Measurements from ENCODE around the gene MYOCOS.

DNA sequence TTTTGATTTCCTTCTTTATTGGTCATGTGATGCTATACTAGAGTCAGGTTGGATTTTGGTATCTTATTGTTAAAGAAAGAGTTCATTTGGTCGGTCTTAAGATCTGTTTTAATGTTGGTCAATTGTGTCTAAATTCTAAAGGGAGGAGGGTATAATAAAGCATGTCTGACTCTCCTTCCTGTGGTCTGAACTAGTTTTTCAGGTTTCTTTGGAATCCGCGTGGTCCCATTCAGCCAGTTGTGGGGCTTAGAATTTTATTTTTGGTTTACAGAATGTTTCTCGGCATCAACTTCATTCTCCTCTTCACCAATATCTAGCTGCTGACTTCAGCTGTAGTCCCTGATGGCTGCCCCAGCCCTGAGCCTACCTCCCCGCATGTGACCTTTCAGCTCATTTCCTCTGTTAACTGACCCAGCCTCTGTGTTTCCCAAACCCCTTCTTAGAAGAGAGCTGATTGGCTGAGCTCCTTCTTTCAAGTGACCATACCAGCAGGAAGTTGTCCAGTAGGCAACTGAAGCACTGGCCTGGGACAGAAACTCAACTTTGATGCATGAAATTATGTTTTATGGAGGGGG, 39.1 kb downstream of the MYOCOS start:
- TF ChIP-seq, protein P1, sequence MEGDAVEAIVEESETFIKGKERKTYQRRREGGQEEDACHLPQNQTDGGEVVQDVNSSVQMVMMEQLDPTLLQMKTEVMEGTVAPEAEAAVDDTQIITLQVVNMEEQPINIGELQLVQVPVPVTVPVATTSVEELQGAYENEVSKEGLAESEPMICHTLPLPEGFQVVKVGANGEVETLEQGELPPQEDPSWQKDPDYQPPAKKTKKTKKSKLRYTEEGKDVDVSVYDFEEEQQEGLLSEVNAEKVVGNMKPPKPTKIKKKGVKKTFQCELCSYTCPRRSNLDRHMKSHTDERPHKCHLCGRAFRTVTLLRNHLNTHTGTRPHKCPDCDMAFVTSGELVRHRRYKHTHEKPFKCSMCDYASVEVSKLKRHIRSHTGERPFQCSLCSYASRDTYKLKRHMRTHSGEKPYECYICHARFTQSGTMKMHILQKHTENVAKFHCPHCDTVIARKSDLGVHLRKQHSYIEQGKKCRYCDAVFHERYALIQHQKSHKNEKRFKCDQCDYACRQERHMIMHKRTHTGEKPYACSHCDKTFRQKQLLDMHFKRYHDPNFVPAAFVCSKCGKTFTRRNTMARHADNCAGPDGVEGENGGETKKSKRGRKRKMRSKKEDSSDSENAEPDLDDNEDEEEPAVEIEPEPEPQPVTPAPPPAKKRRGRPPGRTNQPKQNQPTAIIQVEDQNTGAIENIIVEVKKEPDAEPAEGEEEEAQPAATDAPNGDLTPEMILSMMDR (IDR thresholded peaks at IDR 0.05; ENCODE audit: low read depth, low read length, poor library complexity, severe bottlenecking): no peak
- TF ChIP-seq EZH2phosphoT487 (IDR thresholded peaks at IDR 0.05; ENCODE audit: borderline replicate concordance, low read length): no peak
